HL-60 (cell line): ENCODE data around the gene RBFOX2.

Source experiments
- DNase-seq, 2 experiments: peaks; one replicate each; pipeline ENCODE4 v3.0.0-alpha.2; 2010 to 2020; ENCODE audit warnings: low read depth in 1 of 2, low spot score in 1 of 2
- H3K27ac ChIP-seq: fragments of 250-450 bp; sonication (Bioruptor Pico); replicated peaks from 2 replicates; pipeline ENCODE4 v1.5.1; 2020; ENCODE audit warnings: mild to moderate bottlenecking, moderate library complexity
- H3K27me3 ChIP-seq: fragments of 250-450 bp; sonication (Bioruptor Pico); 2 replicates; pipeline ENCODE4 v1.5.1; 2021; ENCODE audit warnings: mild to moderate bottlenecking, moderate library complexity; ENCODE audit not compliant: insufficient read depth, poor library complexity, severe bottlenecking
- H3K4me3 ChIP-seq: replicated peaks from 2 replicates; pipeline ENCODE4 v1.5.1; 2011; ENCODE audit warnings: mild to moderate bottlenecking, control low read depth, low read length; ENCODE audit not compliant: insufficient read depth
- GABPA ChIP-seq: IDR thresholded peaks from 2 replicates; pipeline ENCODE4 v1.6.1; 2012; ENCODE audit warnings: low read depth
- POLR2AphosphoS5 ChIP-seq: IDR thresholded peaks from 2 replicates; pipeline ENCODE4 v1.6.1; 2012; ENCODE audit warnings: low read depth
- SPI1 ChIP-seq: IDR thresholded peaks from 2 replicates; pipeline ENCODE4 v1.6.1; 2012; ENCODE audit warnings: low read depth, mild to moderate bottlenecking, borderline replicate concordance
- TF ChIP-seq, protein P1 (sequence below): IDR thresholded peaks from 2 replicates; pipeline ENCODE4 v1.6.1; 2012; ENCODE audit warnings: low read depth; ENCODE audit not compliant: insufficient replicate concordance
- TF ChIP-seq, protein P2 (sequence below): IDR thresholded peaks from one replicate; pipeline ENCODE4 v1.5.1; 2011; ENCODE audit warnings: low read length, control low read depth, inconsistent platforms; ENCODE audit not compliant: insufficient read depth

Gene RBFOX2

DNA sequence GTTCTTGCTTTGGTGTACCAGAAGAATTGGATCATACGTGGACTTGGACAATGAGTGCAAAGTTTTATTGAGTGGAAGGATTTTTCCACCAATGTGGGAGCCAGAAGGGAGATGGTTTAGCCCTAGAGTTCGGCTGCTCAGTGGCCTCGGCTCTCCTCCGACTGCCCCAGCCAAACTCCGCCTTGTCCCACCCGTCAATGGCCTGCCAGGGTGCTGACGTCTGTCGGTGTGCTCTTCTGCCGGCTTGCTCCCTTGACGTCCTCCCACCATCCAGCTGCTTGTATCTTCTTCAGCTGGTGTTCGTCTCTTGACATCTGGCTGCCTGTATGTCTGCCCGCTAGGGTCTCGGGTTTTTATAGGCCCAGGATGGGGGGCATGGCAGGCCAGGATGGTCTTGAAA lies 156.2 kb downstream of the RBFOX2 start:
- no peak overlapping the region for H3K27ac ChIP-seq
- H3K27me3 ChIP-seq: no peaks in the 10 kb centered on the region
- no peak overlapping the region for H3K4me3 ChIP-seq
- DNase-seq: no peak
- TF ChIP-seq POLR2AphosphoS5: no peak

DNA sequence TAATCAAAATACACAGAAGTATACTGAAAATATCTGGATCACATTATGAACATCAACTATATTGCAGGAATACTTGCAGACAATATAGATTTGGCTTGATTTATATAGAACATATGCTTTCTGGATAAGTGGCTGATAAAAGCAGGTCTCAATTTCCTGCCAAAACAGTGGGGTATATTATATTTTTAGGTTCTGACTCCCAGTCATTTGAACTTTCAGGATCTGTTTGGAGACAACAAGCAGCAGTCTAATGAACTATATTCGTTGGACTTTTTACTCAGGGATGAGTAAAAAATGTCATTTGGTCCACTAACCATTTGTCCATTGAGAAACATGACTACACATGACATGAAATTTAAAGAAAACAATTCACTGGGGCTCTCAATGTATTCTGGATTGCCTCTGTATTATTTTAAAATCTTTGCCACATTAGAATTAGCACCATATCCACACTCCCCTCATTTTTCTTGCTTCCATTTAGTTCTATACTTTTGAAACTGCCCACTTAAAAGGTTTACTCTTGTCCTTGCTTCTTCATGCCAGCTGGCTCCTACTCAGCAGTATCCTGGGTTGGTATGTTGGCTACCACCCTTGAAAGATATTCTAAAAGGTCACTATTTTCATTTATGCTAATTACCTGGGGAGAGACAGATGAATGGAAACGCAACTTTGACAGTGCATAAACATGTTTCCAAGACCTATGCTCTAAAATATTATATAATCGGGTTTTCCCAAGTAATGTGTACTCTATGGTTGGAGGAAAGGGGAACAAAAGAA lies 157.9 kb downstream of the RBFOX2 start:
- H3K27me3 ChIP-seq: no peaks in the 10 kb centered on the region
- H3K4me3 ChIP-seq: no peak overlapping the region
- no peak for DNase-seq
- H3K27ac ChIP-seq: no peak overlapping the region
- TF ChIP-seq, protein P1, sequence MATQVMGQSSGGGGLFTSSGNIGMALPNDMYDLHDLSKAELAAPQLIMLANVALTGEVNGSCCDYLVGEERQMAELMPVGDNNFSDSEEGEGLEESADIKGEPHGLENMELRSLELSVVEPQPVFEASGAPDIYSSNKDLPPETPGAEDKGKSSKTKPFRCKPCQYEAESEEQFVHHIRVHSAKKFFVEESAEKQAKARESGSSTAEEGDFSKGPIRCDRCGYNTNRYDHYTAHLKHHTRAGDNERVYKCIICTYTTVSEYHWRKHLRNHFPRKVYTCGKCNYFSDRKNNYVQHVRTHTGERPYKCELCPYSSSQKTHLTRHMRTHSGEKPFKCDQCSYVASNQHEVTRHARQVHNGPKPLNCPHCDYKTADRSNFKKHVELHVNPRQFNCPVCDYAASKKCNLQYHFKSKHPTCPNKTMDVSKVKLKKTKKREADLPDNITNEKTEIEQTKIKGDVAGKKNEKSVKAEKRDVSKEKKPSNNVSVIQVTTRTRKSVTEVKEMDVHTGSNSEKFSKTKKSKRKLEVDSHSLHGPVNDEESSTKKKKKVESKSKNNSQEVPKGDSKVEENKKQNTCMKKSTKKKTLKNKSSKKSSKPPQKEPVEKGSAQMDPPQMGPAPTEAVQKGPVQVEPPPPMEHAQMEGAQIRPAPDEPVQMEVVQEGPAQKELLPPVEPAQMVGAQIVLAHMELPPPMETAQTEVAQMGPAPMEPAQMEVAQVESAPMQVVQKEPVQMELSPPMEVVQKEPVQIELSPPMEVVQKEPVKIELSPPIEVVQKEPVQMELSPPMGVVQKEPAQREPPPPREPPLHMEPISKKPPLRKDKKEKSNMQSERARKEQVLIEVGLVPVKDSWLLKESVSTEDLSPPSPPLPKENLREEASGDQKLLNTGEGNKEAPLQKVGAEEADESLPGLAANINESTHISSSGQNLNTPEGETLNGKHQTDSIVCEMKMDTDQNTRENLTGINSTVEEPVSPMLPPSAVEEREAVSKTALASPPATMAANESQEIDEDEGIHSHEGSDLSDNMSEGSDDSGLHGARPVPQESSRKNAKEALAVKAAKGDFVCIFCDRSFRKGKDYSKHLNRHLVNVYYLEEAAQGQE: no peak

DNA sequence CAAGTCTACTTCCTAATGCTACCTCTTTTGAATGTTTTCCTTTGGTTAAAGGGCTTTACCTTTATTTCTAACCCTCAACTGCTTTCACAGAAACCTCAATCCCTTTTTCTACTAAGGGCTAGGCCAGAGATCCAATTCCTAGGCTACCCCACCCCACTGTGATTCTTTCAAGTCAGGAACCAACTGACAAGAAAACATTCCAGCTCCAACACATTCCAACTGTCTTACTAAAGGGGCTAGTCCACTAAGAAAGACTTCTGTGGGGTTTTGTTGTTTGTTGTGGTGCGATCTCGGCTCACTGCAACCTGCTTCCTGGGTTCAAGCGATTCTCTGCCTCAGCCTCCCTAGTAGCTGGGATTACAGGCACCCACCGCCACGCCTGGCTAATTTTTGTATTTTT lies 159.7 kb downstream of the RBFOX2 start:
- Histone ChIP-seq H3K27ac (no peak overlapping the region), H3K4me3 (no peak overlapping the region), H3K27me3 (no peaks in the 10 kb centered on the region)
- no peak for DNase-seq
- TF ChIP-seq POLR2AphosphoS5 (no peak), GABPA (no peak), SPI1 (no peak)
- TF ChIP-seq, protein P1: no peak
- TF ChIP-seq, protein P2, sequence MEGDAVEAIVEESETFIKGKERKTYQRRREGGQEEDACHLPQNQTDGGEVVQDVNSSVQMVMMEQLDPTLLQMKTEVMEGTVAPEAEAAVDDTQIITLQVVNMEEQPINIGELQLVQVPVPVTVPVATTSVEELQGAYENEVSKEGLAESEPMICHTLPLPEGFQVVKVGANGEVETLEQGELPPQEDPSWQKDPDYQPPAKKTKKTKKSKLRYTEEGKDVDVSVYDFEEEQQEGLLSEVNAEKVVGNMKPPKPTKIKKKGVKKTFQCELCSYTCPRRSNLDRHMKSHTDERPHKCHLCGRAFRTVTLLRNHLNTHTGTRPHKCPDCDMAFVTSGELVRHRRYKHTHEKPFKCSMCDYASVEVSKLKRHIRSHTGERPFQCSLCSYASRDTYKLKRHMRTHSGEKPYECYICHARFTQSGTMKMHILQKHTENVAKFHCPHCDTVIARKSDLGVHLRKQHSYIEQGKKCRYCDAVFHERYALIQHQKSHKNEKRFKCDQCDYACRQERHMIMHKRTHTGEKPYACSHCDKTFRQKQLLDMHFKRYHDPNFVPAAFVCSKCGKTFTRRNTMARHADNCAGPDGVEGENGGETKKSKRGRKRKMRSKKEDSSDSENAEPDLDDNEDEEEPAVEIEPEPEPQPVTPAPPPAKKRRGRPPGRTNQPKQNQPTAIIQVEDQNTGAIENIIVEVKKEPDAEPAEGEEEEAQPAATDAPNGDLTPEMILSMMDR: no peak

DNA sequence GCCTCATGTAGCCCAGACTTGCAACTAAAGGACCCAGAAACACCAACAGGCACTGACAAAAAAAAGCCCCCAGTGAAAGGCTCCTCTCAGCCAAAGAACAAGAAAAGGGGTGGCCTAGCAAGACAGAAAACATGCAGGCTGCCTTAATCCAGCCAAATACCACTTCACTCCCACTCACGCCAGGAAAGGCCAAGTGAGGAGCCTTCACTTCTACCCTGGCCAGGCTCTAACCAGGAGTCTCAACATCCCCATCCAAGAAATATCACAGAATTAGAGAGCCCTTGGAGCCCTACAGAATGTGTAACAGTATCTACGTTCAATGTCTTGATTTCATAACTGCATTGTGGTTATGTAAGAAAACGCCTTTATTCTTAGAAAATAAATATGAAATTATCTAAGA lies 162.0 kb downstream of the RBFOX2 start:
- no peak for DNase-seq
- TF ChIP-seq, protein P1: no peak
- TF ChIP-seq, protein P2: no peak
- H3K4me3 ChIP-seq: no peak overlapping the region
- no peak overlapping the region for H3K27ac ChIP-seq
- H3K27me3 ChIP-seq: no peaks in the 10 kb centered on the region
